Fibroblast of lung (primary cell): Measurements from ENCODE around the gene INPP5A.

Source experiments
- EZH2 ChIP-seq: IDR thresholded peaks from 2 replicates; pipeline ENCODE4 v1.5.1; 2012; ENCODE audit warnings: low read length, control low read depth, mild to moderate bottlenecking; ENCODE audit errors: missing control alignments
- TF ChIP-seq, protein P1 (sequence below), 2 donors: IDR thresholded peaks in 1 of 2; conservative IDR thresholded peaks in 1 of 2; 1 replicate in 1 of 2; 2 replicates in 1 of 2; pipeline ENCODE4 v1.5.1; 2011 to 2012; ENCODE audit warnings: low read length in 2 of 2, control low read depth in 1 of 2, inconsistent platforms in 1 of 2, low read depth in 1 of 2, mild to moderate bottlenecking in 1 of 2

DNA sequence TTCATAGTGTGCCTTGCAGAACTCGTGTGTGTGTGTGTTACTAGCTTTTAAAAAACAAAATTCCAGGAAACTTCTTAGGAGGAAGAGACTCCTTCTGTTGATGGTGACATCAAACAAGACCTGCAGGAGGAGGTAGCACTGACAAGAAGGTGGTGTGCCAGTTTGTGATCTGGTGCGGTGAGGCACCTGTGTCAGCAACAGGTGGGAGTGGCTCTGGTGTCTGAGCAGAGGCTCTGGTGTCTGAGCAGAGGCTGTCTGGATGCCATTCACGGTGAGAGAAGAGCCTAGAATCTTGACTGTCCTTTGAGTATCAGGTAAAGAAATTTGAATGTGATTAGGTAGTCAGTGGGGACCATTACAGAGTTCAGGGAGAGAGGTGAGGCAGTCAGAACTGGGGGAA lies 122.8 kb downstream of the INPP5A start:
- TF ChIP-seq, protein P1, sequence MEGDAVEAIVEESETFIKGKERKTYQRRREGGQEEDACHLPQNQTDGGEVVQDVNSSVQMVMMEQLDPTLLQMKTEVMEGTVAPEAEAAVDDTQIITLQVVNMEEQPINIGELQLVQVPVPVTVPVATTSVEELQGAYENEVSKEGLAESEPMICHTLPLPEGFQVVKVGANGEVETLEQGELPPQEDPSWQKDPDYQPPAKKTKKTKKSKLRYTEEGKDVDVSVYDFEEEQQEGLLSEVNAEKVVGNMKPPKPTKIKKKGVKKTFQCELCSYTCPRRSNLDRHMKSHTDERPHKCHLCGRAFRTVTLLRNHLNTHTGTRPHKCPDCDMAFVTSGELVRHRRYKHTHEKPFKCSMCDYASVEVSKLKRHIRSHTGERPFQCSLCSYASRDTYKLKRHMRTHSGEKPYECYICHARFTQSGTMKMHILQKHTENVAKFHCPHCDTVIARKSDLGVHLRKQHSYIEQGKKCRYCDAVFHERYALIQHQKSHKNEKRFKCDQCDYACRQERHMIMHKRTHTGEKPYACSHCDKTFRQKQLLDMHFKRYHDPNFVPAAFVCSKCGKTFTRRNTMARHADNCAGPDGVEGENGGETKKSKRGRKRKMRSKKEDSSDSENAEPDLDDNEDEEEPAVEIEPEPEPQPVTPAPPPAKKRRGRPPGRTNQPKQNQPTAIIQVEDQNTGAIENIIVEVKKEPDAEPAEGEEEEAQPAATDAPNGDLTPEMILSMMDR (conservative IDR thresholded peaks at IDR 0.05 in 1 of 2, IDR thresholded peaks at IDR 0.05 in 1 of 2; ENCODE audit: low read depth in 1 of 2, low read length in 2 of 2): no peak
- TF ChIP-seq EZH2: no peak
